Central memory CD8-positive, alpha-beta T cell (primary cell): ENCODE results near the gene RASSF6.
"Not testable (repeated sequence)": the region's sequence is repeated elsewhere in the genome, so short reads cannot be mapped to it uniquely, and the experiment has no call there.

Experiments used
- ATAC-seq: fragments of 150-1000 bp; cut with Tn5 transposase; replicated peaks from 2 replicates; pipeline ENCODE4 v1.10.0; 2022; ENCODE audit warnings: mild to moderate bottlenecking, moderate FRiP score, moderate number of reproducible peaks; ENCODE audit not compliant: poor library complexity, severe bottlenecking; ENCODE audit errors: extremely low read depth
- DNase-seq, 2 donors: peaks; one replicate each; pipeline ENCODE4 v3.0.0; 2021; ENCODE audit warnings: low spot score in 2 of 2
- H3K27ac Mint-ChIP-seq: one replicate; pipeline ENCODE4 v1.8.0; 2022; ENCODE audit warnings: low read depth, mild to moderate bottlenecking, moderate library complexity, mixed read lengths
- H3K27me3 Mint-ChIP-seq: one replicate; pipeline ENCODE4 v1.8.0; 2022; ENCODE audit warnings: mixed read lengths
- H3K36me3 Mint-ChIP-seq: one replicate; pipeline ENCODE4 v1.8.0; 2022; ENCODE audit warnings: mild to moderate bottlenecking, moderate library complexity, mixed read lengths; ENCODE audit not compliant: insufficient read depth
- H3K4me1 Mint-ChIP-seq: one replicate; pipeline ENCODE4 v1.8.0; 2022; ENCODE audit warnings: mixed read lengths
- H3K4me3 Mint-ChIP-seq: one replicate; pipeline ENCODE4 v1.8.0; 2022; ENCODE audit warnings: mild to moderate bottlenecking, moderate library complexity, mixed read lengths
- H3K9me3 Mint-ChIP-seq: one replicate; pipeline ENCODE4 v1.8.0; 2022; ENCODE audit warnings: mixed read lengths

The RASSF6 gene, protein sequence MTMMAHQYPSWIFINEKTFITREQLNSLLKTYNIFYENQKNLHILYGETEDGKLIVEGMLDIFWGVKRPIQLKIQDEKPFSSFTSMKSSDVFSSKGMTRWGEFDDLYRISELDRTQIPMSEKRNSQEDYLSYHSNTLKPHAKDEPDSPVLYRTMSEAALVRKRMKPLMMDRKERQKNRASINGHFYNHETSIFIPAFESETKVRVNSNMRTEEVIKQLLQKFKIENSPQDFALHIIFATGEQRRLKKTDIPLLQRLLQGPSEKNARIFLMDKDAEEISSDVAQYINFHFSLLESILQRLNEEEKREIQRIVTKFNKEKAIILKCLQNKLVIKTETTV

DNA sequence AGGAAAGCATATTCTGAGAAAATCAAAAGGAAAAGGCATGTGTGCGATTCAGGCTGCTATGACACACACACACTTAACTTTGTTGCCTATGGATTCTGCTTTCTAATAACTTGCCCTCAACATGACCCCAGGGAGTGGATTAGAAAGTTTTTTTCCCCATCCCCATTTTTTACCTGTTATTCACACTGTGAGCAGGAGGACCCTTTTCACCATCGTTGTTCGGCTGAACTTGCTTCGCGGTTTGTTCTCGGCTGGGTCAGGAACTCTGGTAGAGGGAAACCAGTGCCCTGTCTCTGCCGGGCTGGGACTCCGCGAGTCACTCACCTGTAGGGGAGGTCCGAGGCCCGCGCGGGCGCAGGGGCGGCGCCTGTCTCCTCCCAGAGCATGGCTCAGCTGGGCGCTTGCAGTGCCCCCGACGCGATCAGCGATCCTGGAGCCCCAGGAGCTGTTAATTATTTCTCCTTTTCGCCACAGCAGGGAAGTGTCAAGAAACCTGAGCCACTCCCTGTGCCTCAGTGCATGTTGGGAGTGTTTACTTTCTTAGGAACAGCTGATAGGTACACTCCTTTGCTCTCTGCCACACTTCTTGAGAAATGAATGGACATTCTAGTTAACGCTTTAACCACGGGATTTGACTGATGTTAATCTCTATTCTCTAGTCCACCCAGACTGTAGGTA lies at the start of gene RASSF6:
Gene RASSF6 (minus strand): TSS at position 322 of the 678 bp plus-strand sequence. CDS start 8,641 bp downstream, outside the sequence.
- no peak for ATAC-seq
- Mint-ChIP-seq H3K27ac (no peak within 1 kb of the TSS), H3K4me1 (no peaks in the 10 kb centered on the region), H3K4me3 (no peak within 1 kb of the TSS), H3K9me3 (no peaks in the 10 kb centered on the region), H3K36me3 (no peaks in the 10 kb centered on the region), H3K27me3 (peaks cover 23% of the 10 kb centered on the region)
- no peak for DNase-seq

DNA sequence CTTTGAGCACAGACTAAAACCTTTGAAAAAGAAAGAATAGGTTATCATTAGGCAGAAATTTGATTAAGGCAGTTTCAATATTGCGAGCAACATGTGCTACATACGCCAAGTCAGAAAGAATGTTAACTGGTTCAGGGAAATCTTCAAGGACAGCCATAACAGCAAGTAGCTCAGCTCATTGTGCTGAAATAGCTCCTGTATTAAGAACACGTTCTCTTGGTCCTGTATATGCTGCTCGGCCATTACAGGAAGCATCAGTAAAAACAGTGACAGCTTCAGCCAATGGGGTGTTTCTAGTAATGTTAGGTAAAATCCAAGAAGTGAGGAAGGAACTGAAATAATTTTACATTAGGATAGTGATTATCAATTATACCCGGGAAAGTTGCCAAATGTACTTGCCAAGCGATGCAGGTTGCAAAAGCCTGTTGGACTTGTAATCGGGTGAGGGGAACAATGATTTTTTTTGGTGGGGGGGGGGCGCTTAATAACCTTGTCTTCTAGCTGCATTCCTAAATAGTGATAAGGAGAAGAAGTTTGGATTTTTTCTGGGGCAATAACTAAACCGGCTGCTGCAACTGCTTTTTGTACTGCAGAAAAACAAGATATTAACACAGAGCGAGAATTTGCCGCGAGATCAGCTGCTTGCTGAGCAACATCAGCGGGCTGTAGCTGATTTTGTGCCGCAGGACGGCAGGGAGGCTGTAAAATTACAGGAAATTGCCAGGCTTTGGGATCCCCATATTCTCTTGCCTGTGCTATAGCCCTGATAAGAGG lies 49.4 kb upstream of the RASSF6 start:
- ATAC-seq (no peak), DNase-seq (no peak)
- peaks cover 8% of the 10 kb centered on the region for H3K27me3 Mint-ChIP-seq
- H3K36me3 Mint-ChIP-seq, result no peaks in the 10 kb centered on the region
- H3K4me1 Mint-ChIP-seq, result no peaks in the 10 kb centered on the region
- H3K4me3 Mint-ChIP-seq, result no peak overlapping the region
- H3K27ac Mint-ChIP-seq, result no peak overlapping the region
- H3K9me3 Mint-ChIP-seq, result no peaks in the 10 kb centered on the region

DNA sequence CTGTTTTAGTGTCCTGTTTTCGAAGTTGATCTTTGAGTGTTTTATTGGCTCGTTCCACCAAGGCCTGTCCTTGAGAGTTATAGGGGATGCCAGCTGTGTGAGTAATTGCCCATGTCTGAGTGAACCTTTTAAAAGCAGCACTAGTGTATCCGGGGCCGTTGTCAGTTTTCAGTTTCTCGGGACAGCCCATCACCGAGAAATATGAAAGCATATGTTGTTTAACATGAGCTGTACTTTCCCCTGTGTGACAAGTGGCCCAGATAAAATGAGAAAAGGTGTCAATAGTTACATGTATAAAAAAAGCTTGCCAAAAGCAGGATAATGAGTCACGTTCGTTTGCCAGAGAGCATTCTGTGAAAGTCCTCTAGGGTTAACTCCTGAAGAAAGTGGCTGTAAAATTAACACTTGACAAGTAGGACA lies 48.6 kb upstream of the RASSF6 start:
- no peaks in the 10 kb centered on the region for H3K36me3 Mint-ChIP-seq
- peaks cover 8% of the 10 kb centered on the region for H3K27me3 Mint-ChIP-seq
- H3K4me3 Mint-ChIP-seq, result no peak overlapping the region
- H3K27ac Mint-ChIP-seq, result no peak overlapping the region
- ATAC-seq (no peak), DNase-seq (no peak)
- no peaks in the 10 kb centered on the region for H3K9me3 Mint-ChIP-seq
- no peaks in the 10 kb centered on the region for H3K4me1 Mint-ChIP-seq

DNA sequence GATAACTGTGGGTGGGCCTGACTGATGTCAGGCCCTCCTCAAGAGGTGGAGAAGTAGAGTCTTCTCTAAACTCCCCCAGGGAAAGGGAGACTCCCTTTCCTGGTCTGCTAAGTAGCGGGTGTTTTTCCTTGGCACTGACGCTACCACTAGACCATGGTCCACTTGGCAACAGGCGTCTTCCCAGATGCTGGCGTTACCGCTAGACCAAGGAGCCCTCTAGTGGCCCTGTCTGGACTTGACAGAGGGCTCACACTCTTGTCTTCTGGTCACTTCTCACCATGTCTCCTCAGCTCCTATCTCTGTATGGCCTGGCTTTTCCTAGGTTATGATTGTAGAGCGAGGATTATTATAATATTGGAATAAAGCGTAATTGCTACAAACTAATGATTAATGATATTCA lies 45.7 kb upstream of the RASSF6 start:
- not testable (repeated sequence) for H3K27ac Mint-ChIP-seq, ATAC-seq, H3K36me3 Mint-ChIP-seq, H3K27me3 Mint-ChIP-seq, DNase-seq, H3K4me1 Mint-ChIP-seq, H3K4me3 Mint-ChIP-seq, H3K9me3 Mint-ChIP-seq

DNA sequence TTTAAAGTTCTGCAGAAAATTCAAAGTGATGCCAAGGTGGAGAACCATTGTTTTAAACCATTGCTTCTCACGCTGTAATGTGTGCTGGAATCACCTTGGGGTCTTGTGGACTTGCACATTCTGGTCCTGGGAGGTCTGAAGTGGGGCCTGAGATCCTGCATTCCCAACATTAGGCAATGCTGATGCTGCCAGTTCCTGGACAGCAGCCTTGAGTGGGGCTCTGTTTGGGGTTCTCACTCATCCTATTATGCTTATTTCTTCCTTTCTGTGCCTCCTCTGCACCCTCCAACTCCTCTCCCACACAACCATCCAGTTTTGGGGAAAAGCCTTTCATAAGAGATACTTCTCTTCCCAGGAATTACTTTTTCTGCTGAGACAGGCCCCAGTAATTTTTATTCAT lies 44.2 kb upstream of the RASSF6 start:
- no peak for ATAC-seq
- Mint-ChIP-seq H3K4me1 (no peaks in the 10 kb centered on the region), H3K9me3 (no peaks in the 10 kb centered on the region), H3K27me3 (peaks cover 8% of the 10 kb centered on the region), H3K27ac (no peak overlapping the region), H3K36me3 (no peaks in the 10 kb centered on the region), H3K4me3 (no peak overlapping the region)
- no peak for DNase-seq

DNA sequence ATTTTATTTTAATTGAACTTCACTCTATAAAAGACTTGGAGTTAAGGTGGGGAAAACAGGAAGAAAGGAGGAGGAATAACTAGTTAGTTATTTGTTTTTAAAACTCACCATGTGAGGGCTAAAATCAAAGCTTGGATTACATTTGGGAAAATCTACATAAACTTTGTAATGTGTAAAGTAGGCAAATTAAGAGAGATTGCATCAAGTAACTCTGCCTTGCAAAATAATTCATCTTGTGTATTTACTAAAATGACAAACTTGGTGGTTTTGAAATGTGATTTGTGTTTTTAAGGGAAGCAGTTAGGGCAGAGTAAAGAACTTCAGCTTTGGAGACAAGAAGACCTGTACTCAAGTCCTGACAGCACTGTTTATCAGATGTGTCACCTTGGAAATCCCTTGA lies 43.3 kb upstream of the RASSF6 start:
- Mint-ChIP-seq H3K27ac (no peak overlapping the region), H3K4me3 (no peak overlapping the region), H3K36me3 (no peaks in the 10 kb centered on the region), H3K27me3 (no peaks in the 10 kb centered on the region), H3K9me3 (no peaks in the 10 kb centered on the region), H3K4me1 (no peaks in the 10 kb centered on the region)
- ATAC-seq (no peak), DNase-seq (no peak)

DNA sequence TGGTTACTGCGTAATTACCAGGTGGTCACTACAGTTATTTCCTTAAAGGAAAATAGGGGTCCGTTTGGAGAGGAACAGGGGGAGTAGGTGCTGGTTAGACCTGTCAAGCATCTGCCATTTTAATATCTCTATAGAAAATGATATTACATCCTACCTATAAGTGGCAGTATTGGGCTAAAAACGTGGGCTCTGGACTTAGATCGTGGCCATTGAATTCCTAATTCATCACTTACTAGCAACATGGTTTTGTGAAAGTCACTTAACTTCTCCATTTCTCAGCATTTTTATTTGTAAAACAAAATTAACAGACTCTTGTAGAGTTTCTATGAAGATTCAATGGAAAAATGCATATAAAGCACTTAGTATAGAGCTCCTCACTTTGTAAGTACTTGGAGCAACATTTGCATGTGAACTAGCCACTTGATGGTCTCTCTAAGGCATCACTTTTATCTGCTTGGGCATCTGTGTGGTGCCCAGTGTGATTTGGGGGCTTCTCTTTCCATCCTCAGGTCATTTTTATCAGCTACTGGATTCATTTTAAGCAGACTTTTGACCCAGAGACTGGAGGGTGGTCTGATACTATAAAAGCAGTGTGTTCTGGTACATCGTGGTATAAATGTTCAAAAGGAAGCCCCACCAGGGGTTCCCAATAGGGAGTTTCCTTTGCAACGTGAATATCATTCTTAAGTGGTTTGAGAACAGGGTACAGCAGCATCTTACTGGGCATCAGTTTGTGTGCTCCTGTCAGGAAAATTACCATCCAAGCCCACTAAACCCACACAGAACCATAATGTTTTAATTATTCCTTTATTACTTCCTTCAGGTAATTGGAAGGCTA lies 42.7 kb upstream of the RASSF6 start:
- Mint-ChIP-seq H3K27ac (no peak overlapping the region), H3K4me3 (no peak overlapping the region), H3K27me3 (no peaks in the 10 kb centered on the region), H3K36me3 (no peaks in the 10 kb centered on the region), H3K9me3 (no peaks in the 10 kb centered on the region), H3K4me1 (no peaks in the 10 kb centered on the region)
- ATAC-seq (no peak), DNase-seq (no peak)

DNA sequence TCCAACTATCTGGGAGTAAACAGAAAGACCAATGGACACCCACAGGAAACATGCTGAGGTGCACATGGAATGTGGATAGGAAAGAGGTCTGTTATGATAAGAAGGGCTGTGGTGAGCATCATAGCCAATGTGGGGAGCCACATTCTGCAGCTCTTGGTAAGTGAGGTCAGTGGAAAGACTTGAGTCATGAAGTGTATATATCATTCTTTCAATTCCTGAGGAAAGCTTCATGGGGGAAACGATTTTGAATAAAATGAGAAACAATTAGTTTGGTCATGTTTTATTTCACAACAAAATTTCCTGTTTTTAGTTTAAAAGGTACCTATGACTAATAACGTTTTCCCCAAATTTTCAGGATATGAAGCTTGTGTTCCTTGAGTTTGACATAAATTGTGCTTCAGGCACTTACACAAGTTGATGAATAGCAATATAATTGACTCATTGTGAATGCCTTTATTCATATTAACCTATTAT lies 41.4 kb upstream of the RASSF6 start:
- Mint-ChIP-seq H3K27me3 (no peaks in the 10 kb centered on the region), H3K4me3 (no peak overlapping the region), H3K27ac (no peak overlapping the region), H3K4me1 (no peaks in the 10 kb centered on the region), H3K36me3 (no peaks in the 10 kb centered on the region), H3K9me3 (no peaks in the 10 kb centered on the region)
- DNase-seq, result no peak
- no peak for ATAC-seq

DNA sequence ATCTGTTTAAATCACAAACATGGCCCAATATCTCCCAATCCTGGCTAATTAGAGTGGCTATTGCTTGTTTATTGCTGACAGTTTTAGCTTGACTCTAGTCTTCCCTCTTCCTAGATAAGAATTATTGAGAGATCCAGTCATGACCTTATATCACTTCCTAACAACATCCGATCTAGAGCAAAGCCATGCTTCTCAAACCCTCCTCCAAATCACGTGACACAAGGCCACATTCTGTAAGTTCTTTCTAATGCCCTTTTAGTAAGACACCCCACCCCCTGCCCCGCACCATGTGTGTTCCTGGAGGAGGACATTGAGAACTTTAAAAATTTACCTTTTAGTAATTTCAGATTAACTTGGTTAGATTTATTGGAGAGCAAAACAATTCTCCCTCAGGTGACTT lies 40.6 kb upstream of the RASSF6 start:
- Mint-ChIP-seq H3K9me3 (no peaks in the 10 kb centered on the region), H3K27ac (no peak overlapping the region), H3K27me3 (no peaks in the 10 kb centered on the region), H3K36me3 (no peaks in the 10 kb centered on the region), H3K4me3 (no peak overlapping the region), H3K4me1 (no peaks in the 10 kb centered on the region)
- ATAC-seq, result no peak
- no peak for DNase-seq

DNA sequence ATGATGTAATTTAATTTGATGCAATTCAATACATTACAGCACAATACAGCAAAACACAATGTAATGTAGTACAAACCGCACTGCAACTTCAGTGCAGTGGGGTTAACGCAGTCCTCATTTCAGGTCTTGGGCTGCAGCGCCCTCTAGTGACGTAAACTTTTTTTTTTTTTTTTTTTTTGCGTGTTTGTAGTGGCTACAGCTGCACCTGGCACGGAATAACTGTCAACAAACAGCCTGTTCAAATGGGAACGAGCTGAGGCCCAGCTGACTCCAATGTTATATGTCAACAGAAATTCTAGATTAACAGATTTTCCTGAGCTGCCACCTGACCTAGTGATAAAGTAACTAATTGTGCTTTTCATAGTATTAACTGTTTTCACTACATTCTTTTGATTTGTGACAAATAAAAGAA lies 33.5 kb upstream of the RASSF6 start:
- Mint-ChIP-seq H3K4me1 (no peaks in the 10 kb centered on the region), H3K4me3 (no peak overlapping the region), H3K27ac (no peak overlapping the region), H3K36me3 (no peaks in the 10 kb centered on the region), H3K27me3 (no peaks in the 10 kb centered on the region), H3K9me3 (no peaks in the 10 kb centered on the region)
- ATAC-seq (peak; percentile 38), DNase-seq (no peak)

DNA sequence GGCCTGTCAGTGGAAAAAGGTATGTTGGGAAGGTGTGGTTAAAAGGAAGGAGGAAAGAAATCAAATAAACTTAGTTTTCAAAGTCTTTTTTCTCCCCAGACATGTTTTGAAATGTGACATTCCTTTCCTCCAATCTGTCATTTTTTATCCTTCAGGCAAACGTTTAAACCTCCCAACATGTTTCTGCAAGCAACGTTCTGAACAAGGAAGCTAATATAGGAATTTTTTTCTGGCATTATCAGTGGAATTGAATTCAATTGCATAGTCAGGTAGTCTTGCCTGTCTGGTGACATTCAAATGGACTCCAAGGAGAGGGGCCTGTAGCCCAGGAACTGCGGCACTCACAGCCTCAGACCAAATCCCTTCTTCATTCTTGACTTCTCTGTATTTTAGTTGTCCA lies 30.0 kb upstream of the RASSF6 start:
- Mint-ChIP-seq H3K9me3 (no peaks in the 10 kb centered on the region), H3K27me3 (peaks cover 3% of the 10 kb centered on the region), H3K4me1 (no peaks in the 10 kb centered on the region), H3K36me3 (no peaks in the 10 kb centered on the region), H3K27ac (no peak overlapping the region), H3K4me3 (no peak overlapping the region)
- DNase-seq, result no peak
- no peak for ATAC-seq

DNA sequence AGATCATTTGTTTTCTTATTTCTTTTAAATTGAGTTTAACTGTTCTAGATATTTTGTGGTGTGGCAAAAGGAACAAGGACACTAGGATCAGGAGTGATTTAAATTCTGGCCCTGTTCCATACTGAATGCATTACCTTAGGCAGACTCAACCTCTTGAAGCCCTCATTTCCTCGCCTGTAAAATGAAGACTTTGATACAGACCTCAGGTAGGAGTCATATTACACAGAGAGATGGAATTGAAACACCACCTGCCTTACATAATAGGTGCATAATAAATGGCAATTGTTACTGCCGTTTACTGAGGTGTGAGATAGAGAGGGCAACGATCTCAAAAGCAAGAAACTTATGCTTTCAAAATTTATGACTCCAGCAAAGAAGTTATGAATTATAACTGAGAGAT lies 28.2 kb upstream of the RASSF6 start:
- Mint-ChIP-seq H3K4me3 (no peak overlapping the region), H3K36me3 (no peaks in the 10 kb centered on the region), H3K9me3 (no peaks in the 10 kb centered on the region), H3K27ac (no peak overlapping the region), H3K4me1 (no peaks in the 10 kb centered on the region), H3K27me3 (peaks cover 6% of the 10 kb centered on the region)
- no peak for DNase-seq
- ATAC-seq, result no peak
